Stimulated activated naive B cell treated with anti-CD40 and anti-IgM and Interleukin-4, amounts not matched to agents 10 μg/mL and 1 μg/mL and 100 μg/mL, for 72 hours (primary cell): ENCODE results near the gene GRM5.
"Not testable (repeated sequence)": the region's sequence is repeated elsewhere in the genome, so short reads cannot be mapped to it uniquely, and the experiment has no call there.

Experiments used
- ATAC-seq, 2 donors: fragments of 150-1000 bp; cut with Tn5 transposase; replicated peaks; 2 replicates each; pipeline ENCODE4 v1.10.0; 2021; ENCODE audit warnings: moderate library complexity in 1 of 2
- DNase-seq: peaks from one replicate; pipeline ENCODE4 v3.0.0; 2021
- H3K27ac Mint-ChIP-seq: one replicate; pipeline ENCODE4 v1.8.0; 2022; ENCODE audit warnings: mild to moderate bottlenecking, mixed read lengths
- H3K27me3 Mint-ChIP-seq, 2 donors: one replicate each; pipeline ENCODE4 v1.8.0; 2022; ENCODE audit warnings: mixed read lengths in 2 of 2
- H3K36me3 Mint-ChIP-seq, 2 donors: one replicate each; pipeline ENCODE4 v1.8.0; 2022; ENCODE audit warnings: mixed read lengths in 2 of 2, mild to moderate bottlenecking in 1 of 2
- H3K4me1 Mint-ChIP-seq, 2 donors: one replicate each; pipeline ENCODE4 v1.8.0; 2022; ENCODE audit warnings: mixed read lengths in 2 of 2, mild to moderate bottlenecking in 1 of 2
- H3K4me3 Mint-ChIP-seq, 2 donors: one replicate each; pipeline ENCODE4 v1.8.0; 2022; ENCODE audit warnings: mild to moderate bottlenecking in 2 of 2, mixed read lengths in 2 of 2, moderate library complexity in 1 of 2
- H3K9me3 Mint-ChIP-seq, 2 donors: one replicate each; pipeline ENCODE4 v1.8.0; 2022; ENCODE audit warnings: mixed read lengths in 2 of 2, mild to moderate bottlenecking in 1 of 2

GRM5 gene

GRCh38 chr11:89021339-89021738 is 44.4 kb downstream of the GRM5 start:
- ATAC-seq (no peak), DNase-seq (no peak)
- no peaks in the 10 kb centered on the region for H3K36me3 Mint-ChIP-seq
- H3K4me3 Mint-ChIP-seq, result no peak overlapping the region
- no peaks in the 10 kb centered on the region for H3K27me3 Mint-ChIP-seq
- no peak overlapping the region for H3K27ac Mint-ChIP-seq
- H3K9me3 Mint-ChIP-seq, result peaks cover 0 to 4% of the 10 kb centered on the region in 2 donors
- no peaks in the 10 kb centered on the region for H3K4me1 Mint-ChIP-seq

- H3K9me3 Mint-ChIP-seq, H3K4me1 Mint-ChIP-seq, H3K4me3 Mint-ChIP-seq, H3K36me3 Mint-ChIP-seq, DNase-seq, H3K27me3 Mint-ChIP-seq, H3K27ac Mint-ChIP-seq, ATAC-seq: not testable (repeated sequence)
Measured at GRCh38 chr11:89019827-89020547, 45.8 kb downstream of the GRM5 start.

GRCh38 chr11:89016214-89016613 is 49.6 kb downstream of the GRM5 start:
- H3K9me3 Mint-ChIP-seq, result peaks cover 0 to 2% of the 10 kb centered on the region in 2 donors
- DNase-seq (no peak), ATAC-seq (no peak)
- no peak overlapping the region for H3K27ac Mint-ChIP-seq
- no peaks in the 10 kb centered on the region for H3K36me3 Mint-ChIP-seq
- no peak overlapping the region for H3K4me3 Mint-ChIP-seq
- no peaks in the 10 kb centered on the region for H3K4me1 Mint-ChIP-seq
- H3K27me3 Mint-ChIP-seq, result no peaks in the 10 kb centered on the region

DNA sequence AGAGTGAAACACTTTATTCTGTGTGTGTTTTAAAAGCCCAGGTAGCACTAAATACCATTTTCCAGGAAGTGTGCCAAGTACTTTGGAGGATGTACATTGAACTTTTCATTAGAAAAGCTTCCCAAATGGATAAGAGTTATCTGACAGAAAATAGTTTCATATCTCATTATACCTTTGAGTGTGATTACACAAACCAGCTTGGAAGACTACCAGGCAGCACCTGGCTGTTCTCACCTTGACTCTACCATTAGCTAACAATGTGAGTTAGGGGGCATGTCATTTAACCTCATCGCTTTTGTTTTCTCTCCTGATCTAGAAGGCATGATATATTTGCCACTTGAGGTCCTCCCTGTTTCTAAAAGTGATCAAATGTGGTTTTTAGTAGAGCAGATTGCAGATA is 50.2 kb downstream of the GRM5 start:
- no peak overlapping the region for H3K4me3 Mint-ChIP-seq
- no peaks in the 10 kb centered on the region for H3K27me3 Mint-ChIP-seq
- H3K36me3 Mint-ChIP-seq, result no peaks in the 10 kb centered on the region
- no peaks in the 10 kb centered on the region for H3K4me1 Mint-ChIP-seq
- H3K9me3 Mint-ChIP-seq, result peaks cover 0 to 2% of the 10 kb centered on the region in 2 donors
- ATAC-seq (no peak), DNase-seq (no peak)
- H3K27ac Mint-ChIP-seq, result no peak overlapping the region

DNA sequence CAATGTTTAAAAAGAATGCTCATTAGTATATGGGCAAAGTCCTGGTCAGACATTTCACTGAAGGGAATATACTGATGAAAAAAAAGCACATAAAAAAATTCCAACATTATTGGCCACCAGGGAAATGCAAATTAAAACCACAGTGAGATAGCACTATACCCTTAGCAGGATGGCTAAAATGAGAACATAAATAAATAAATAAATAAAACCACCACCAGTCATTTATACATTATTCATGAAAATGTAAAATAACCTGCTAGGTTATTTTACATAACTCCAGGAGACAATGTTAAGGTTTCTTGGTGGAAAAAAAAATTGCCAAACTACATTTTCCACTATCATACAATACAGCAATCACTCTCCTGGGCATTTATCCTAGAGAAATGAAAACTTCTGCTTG is 64.9 kb downstream of the GRM5 start:
- ATAC-seq, DNase-seq, H3K4me1 Mint-ChIP-seq, H3K27ac Mint-ChIP-seq, H3K4me3 Mint-ChIP-seq, H3K27me3 Mint-ChIP-seq, H3K36me3 Mint-ChIP-seq, H3K9me3 Mint-ChIP-seq: not testable (repeated sequence)

- Mint-ChIP-seq H3K4me3 (no peak overlapping the region), H3K36me3 (no peaks in the 10 kb centered on the region), H3K4me1 (no peaks in the 10 kb centered on the region), H3K9me3 (no peaks in the 10 kb centered on the region), H3K27ac (no peak overlapping the region), H3K27me3 (no peaks in the 10 kb centered on the region)
- no peak for DNase-seq
- ATAC-seq, result no peak
Measured at GRCh38 chr11:88979641-88980040, 86.1 kb downstream of the GRM5 start.

DNA sequence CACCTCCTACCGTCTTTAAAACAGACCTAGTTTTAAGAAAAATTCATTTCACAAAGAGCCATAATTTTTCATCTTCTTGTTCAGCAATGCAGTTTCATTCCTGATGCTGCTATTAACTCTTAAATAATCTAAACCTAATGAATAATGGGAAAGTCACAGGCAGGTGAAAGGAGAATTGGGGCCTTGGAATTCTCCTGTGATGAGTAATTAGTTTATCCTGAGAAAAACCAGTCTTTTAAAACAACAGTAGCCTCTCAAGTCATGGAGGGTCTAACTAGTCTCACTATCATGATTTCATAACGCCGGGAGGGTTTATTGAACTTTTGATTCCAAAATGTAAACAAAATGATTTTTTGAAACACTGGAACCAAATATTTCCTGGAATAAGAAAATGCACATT is 86.8 kb downstream of the GRM5 start:
- H3K4me3 Mint-ChIP-seq, H3K4me1 Mint-ChIP-seq, DNase-seq, H3K27ac Mint-ChIP-seq, H3K9me3 Mint-ChIP-seq, H3K27me3 Mint-ChIP-seq, H3K36me3 Mint-ChIP-seq, ATAC-seq: not testable (repeated sequence)

GRCh38 chr11:88975441-88975840 is 90.3 kb downstream of the GRM5 start:
- not testable (repeated sequence) for DNase-seq, H3K9me3 Mint-ChIP-seq, H3K36me3 Mint-ChIP-seq, H3K27me3 Mint-ChIP-seq, H3K4me1 Mint-ChIP-seq, ATAC-seq, H3K4me3 Mint-ChIP-seq, H3K27ac Mint-ChIP-seq

GRCh38 chr11:88972210-88972609 is 93.6 kb downstream of the GRM5 start:
- DNase-seq, result no peak
- Mint-ChIP-seq H3K27ac (no peak overlapping the region), H3K4me3 (no peak overlapping the region), H3K9me3 (peaks cover 3% of the 10 kb centered on the region in 2 donors), H3K27me3 (no peaks in the 10 kb centered on the region), H3K4me1 (no peaks in the 10 kb centered on the region), H3K36me3 (no peaks in the 10 kb centered on the region)
- ATAC-seq, result no peak

GRCh38 chr11:88961621-88962020 is 104.2 kb downstream of the GRM5 start:
- H3K36me3 Mint-ChIP-seq, H3K27me3 Mint-ChIP-seq, H3K4me1 Mint-ChIP-seq, ATAC-seq, H3K27ac Mint-ChIP-seq, DNase-seq, H3K9me3 Mint-ChIP-seq, H3K4me3 Mint-ChIP-seq: not testable (repeated sequence)

- not testable (repeated sequence) for H3K27me3 Mint-ChIP-seq, ATAC-seq, H3K4me1 Mint-ChIP-seq, H3K9me3 Mint-ChIP-seq, H3K36me3 Mint-ChIP-seq, H3K27ac Mint-ChIP-seq, DNase-seq, H3K4me3 Mint-ChIP-seq
Measured at GRCh38 chr11:88959857-88960256, 105.9 kb downstream of the GRM5 start.

- H3K27ac Mint-ChIP-seq, result no peak overlapping the region
- H3K4me1 Mint-ChIP-seq, result no peaks in the 10 kb centered on the region
- H3K9me3 Mint-ChIP-seq, result peaks cover 3% of the 10 kb centered on the region in 2 donors
- DNase-seq (no peak), ATAC-seq (no peak)
- no peak overlapping the region for H3K4me3 Mint-ChIP-seq
- H3K36me3 Mint-ChIP-seq, result no peaks in the 10 kb centered on the region
- no peaks in the 10 kb centered on the region for H3K27me3 Mint-ChIP-seq
Measured at GRCh38 chr11:88950975-88951374, 114.8 kb downstream of the GRM5 start.

DNA sequence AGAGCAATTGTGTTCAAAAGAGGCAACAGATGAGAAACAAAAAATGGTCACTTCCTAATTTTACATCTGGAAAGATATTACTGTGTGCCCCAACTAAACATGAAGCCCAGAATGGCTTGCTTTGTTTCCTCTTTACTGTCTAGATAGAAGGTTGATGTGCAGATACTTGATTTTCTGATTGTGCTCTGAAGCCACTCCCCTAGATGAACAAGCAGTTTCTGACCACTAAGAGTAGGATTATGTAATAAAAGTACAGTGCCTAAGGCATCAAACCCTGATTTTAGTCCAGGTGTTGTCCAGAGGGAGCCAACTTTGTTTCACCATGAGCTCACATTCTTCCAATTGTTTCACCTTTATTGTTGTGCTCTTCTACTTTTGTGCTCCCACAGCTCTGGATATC is 116.9 kb downstream of the GRM5 start:
- not testable (repeated sequence) for DNase-seq, ATAC-seq, H3K36me3 Mint-ChIP-seq

DNA sequence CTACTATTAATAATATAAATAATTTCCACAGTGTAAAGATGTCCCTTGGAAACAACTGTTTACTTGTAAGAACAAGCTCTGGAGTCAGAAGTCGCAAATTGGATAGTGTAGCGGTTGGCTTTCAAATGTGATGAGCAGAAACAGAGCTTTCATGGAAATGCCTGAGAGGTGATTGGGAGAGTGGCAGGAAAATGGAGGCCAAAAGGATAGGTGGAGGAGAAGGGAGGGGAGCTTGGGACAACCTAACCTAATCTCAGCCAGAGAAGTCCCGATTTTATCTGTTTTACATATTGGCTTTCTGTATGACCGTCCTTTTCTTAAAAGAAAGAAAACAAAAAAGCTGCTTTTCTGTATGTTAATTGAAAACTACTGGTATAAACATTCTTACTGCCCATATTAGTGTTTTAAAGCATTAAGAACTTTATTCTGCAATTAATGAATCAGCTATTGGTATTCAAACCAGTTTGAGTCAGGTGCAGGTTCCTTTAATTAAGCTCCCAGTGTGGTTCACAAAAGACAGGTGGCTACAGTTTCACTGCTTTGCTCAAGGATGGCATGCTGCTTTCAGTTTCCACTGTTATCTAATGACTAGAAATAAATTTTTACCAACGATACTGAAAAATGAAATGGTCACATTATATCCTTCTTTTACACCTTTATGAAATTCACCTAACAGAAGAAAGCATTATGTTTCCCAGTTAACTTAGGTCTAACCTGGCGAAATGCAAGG is 117.8 kb downstream of the GRM5 start:
- DNase-seq, ATAC-seq, H3K4me3 Mint-ChIP-seq: not testable (repeated sequence)

More for the DNA sequence above, 116.9 kb downstream of the GRM5 start:
- peaks cover 7 to 11% of the 10 kb centered on the region in 2 donors for H3K9me3 Mint-ChIP-seq
- not testable (repeated sequence) for H3K4me1 Mint-ChIP-seq, H3K27ac Mint-ChIP-seq, H3K27me3 Mint-ChIP-seq, H3K4me3 Mint-ChIP-seq

DNA sequence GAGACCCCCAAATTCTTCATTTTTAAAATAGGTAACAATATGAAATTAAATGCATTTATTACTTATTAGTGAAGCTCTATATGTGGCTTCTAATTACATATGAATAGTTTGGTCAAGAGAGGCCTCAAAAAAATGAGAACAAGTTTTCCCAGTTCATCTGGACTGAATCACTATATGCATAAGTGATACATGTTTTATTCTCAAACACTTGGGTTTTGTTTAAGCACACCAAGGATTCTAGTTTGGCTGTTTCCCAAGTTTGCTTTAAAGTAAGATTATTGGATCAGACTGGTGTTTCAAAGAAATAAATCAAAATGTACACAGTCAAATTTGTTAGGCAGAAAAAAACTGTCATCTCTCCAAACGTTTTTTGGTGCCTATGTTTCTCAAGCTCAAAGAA is 136.1 kb downstream of the GRM5 start:
- H3K4me1 Mint-ChIP-seq, H3K27ac Mint-ChIP-seq, H3K36me3 Mint-ChIP-seq, H3K9me3 Mint-ChIP-seq, ATAC-seq, DNase-seq, H3K27me3 Mint-ChIP-seq, H3K4me3 Mint-ChIP-seq: not testable (repeated sequence)

More for the DNA sequence above, 117.8 kb downstream of the GRM5 start:
- H3K4me1 Mint-ChIP-seq, H3K27me3 Mint-ChIP-seq, H3K36me3 Mint-ChIP-seq, H3K27ac Mint-ChIP-seq: not testable (repeated sequence)
- H3K9me3 Mint-ChIP-seq, result peaks cover 7 to 12% of the 10 kb centered on the region in 2 donors
